GM12891 (cell line): Measurements from ENCODE around the gene FMOD.

Source experiments
- DNase-seq: peaks from one replicate; pipeline ENCODE4 v3.0.0; 2011; ENCODE audit warnings: low spot score; ENCODE audit not compliant: insufficient read length
- FAIRE-seq: peaks from 2 replicates; lab custom pipeline; 2011; peaks lifted over from hg19 to GRCh38; lab: Jason Lieb, UNC
- PAX5 ChIP-seq: IDR thresholded peaks from 2 replicates; pipeline ENCODE4 v1.6.1; 2011; ENCODE audit warnings: low read length, moderate library complexity, mild to moderate bottlenecking; ENCODE audit not compliant: insufficient read depth, severe bottlenecking
- POLR2A ChIP-seq: IDR thresholded peaks from 2 replicates; pipeline ENCODE4 v1.6.1; 2011; ENCODE audit warnings: low read depth, low read length, control low read depth
- POLR2AphosphoS5 ChIP-seq: IDR thresholded peaks from 2 replicates; pipeline ENCODE4 v1.6.1; 2011; ENCODE audit warnings: low read depth, low read length, control low read depth
- POU2F2 ChIP-seq: IDR thresholded peaks from 2 replicates; pipeline ENCODE4 v1.6.1; 2011; ENCODE audit warnings: low read depth, mild to moderate bottlenecking, control low read depth, low read length, moderate library complexity
- SPI1 ChIP-seq: IDR thresholded peaks from 2 replicates; pipeline ENCODE4 v1.6.1; 2011; ENCODE audit warnings: low read depth, low read length, control low read depth
- TAF1 ChIP-seq: IDR thresholded peaks from 2 replicates; pipeline ENCODE4 v1.6.1; 2011; ENCODE audit warnings: low read depth, low read length, control low read depth

Gene FMOD

DNA sequence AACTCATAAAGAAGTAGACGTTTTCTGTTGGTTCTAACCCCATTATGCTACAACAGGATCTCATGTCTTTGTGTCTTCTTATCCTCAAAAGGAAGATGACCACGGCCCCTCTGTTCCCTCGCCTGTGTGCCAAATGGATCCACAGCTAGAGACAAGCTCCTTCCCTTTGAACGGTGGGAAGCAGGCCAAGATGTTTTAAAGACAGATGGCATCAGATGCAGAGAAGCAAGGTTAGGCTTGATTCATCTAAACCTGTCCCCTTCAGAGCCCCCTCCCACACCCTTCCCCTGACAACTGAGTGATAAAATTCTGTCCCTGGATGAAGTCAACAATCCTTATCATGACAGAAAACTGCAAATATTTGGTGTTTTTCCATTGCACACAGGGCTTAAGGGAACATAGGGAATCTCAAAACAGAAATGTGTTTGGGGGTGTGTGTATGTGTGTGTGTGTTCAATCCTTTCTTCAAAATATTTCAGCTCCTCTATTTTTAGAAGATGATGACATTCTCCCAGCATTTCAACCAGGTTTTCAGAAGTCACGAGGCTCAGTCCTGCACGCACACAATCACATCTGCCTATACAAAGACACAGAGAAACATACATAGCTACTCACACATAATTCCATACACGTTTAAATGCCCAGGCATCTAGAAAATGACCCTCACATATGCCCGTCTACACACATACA lies 27.8 kb upstream of the FMOD start:
- DNase-seq (no peak), FAIRE-seq (no peak)
- no peak for TF ChIP-seq POLR2A
- no peak for TF ChIP-seq POU2F2
- TF ChIP-seq SPI1 = no peak
- no peak for TF ChIP-seq PAX5
- no peak for TF ChIP-seq TAF1
- TF ChIP-seq POLR2AphosphoS5 = no peak

DNA sequence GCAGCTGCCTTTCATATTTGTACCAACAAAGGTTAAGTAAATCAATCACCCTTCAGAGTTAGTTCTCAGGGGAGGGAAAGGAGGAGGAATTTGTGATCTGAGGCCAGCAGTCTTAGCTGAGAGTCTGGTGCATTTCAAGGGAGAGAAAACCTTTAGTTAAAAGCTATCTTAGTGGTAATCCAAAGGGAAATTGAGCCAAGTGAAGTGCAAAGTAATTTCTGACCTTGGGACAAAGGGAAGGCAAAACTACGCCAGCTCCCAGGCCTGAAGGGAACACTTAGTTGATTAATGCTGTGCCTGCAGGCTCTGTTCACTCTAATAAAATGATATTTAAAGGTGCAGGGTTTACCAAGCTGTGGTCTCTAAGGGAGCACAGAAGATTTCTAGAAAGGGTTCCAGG lies 23.1 kb upstream of the FMOD start:
- TF ChIP-seq TAF1 (no peak), POLR2AphosphoS5 (no peak), PAX5 (no peak), SPI1 (no peak), POU2F2 (no peak), POLR2A (no peak)
- FAIRE-seq (no peak), DNase-seq (no peak)

DNA sequence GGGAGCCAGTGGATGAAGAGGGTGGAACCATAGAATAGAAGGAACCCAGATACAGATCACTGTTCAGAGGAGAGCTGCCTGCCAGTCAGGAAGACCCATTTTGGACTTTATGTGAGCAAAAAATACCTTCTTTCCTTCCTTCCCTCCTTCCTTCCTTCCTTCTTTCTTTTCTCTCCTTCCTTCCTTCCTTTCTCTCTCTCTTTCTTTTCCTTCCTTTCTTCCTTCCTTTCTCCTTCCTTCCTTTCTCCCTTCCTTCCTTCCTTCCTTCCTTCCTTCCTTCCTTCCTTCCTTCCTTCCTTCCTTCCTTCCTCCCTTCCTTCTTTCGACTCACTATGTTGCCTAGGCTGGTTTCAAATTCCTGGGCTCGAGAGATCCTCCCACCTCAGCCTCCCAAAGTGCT lies 22.1 kb upstream of the FMOD start:
- DNase-seq (no peak), FAIRE-seq (no peak)
- TF ChIP-seq PAX5 (no peak), POU2F2 (no peak), TAF1 (no peak), SPI1 (no peak), POLR2AphosphoS5 (no peak), POLR2A (no peak)

DNA sequence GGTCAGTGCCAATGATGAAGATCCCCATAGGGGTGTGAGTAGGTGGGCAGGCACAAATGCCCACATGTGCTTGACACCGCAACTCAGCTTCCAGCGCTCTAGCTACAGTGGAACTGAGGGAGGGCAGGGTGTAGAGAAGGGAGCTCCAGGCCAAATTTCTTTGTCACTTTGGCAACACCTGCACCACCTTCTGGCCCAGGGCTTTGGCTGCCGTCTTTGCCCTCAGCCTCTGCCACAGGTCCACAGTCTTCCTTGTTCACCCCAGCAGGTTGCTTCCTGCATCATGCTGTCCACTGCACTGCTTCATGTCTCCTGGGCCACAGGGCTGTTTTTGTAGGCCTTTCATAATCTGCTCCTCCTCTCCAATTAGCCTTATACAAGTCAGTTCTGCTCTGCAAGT lies 20.4 kb upstream of the FMOD start:
- FAIRE-seq (no peak), DNase-seq (no peak)
- TF ChIP-seq POU2F2 (no peak), PAX5 (no peak), TAF1 (no peak), POLR2A (no peak), SPI1 (no peak), POLR2AphosphoS5 (no peak)

DNA sequence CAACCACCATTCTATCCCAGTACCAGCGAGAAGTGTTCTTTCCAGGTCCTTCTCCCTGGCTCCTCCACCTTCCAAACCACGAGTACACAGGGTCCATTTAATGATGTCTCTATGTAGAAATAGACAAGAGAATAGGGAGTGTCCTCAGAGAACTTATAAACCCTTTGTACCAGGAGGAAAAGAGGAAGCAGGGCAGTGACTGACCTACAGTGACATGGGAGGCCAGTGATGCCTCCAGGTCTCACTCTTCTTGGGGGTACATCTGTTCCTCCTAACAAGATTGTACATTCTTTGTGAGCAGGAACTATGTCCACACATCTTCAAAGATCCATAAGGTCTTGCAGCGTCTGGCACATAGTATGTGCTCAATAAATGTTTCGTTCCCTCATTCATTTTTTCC lies 18.7 kb upstream of the FMOD start:
- TF ChIP-seq POLR2AphosphoS5 = no peak
- TF ChIP-seq POLR2A = no peak
- TF ChIP-seq TAF1 = no peak
- TF ChIP-seq SPI1 = no peak
- DNase-seq (no peak), FAIRE-seq (no peak)

DNA sequence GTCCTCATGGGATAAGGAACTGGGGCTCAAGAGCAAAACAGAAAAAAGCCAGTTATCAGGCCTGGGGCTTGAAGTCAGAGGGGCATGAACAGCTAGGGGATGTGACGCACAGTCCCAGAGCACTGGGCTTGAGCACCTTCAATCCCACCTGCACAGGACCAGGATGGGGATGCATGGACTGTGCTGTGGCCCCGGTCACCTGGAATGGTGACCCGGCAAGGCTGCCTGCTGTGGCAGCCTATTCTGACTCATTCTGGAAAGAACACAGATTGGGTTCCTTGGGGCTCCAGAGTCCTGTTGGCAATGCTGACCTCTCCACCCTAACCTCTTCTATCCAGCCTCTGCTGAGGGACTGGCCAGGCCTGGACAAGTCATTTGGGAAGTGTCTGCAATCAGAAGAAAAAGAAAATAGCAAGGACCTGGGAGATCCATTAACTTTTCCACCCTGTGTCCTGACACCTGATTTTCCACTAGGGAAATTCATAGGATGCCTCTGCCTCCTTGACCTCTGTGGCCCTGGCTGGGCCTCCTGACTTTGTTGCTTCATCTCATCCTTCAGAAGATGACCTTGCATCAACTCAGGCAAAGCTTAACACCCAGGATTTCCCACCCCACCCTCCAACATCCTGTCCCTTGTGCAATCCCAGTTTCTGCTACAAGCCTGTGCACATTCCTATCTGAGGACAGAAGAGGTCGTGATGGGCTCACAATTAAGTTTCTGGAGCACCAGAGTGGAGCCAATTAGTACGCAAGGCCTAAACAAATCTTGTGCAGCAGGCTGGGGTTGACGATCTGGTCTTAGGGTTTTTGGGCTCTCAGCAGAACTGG lies 17.9 kb upstream of the FMOD start:
- no peak for DNase-seq
- no peak for TF ChIP-seq POLR2A
- no peak for TF ChIP-seq POLR2AphosphoS5

DNA sequence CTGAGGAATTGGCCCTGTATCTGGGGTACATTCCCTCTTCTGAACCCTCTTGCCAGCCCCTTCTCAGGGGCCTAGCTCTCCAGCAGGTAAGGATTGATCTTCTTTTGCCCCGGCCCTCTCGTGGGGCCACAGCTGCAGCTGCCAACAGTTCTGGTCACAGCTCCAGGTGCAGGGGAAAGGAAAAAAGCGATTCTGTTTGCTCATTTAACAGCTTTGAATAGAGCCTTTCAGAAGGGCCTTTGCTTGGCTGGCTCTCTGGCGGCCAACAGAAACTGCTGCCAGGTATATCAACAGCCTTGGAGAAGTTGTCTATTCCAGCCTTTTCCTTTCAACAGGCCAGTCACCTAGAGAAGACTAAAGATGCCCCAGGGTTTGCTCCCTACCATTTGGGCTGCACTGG lies 16.1 kb upstream of the FMOD start:
- FAIRE-seq = no peak
- no peak for TF ChIP-seq TAF1
- no peak for TF ChIP-seq POLR2AphosphoS5
- TF ChIP-seq SPI1 = no peak
- no peak for TF ChIP-seq PAX5
- TF ChIP-seq POU2F2 = no peak
- TF ChIP-seq POLR2A = no peak
- DNase-seq = no peak

More for the DNA sequence above, 17.9 kb upstream of the FMOD start:
- no peak for FAIRE-seq

DNA sequence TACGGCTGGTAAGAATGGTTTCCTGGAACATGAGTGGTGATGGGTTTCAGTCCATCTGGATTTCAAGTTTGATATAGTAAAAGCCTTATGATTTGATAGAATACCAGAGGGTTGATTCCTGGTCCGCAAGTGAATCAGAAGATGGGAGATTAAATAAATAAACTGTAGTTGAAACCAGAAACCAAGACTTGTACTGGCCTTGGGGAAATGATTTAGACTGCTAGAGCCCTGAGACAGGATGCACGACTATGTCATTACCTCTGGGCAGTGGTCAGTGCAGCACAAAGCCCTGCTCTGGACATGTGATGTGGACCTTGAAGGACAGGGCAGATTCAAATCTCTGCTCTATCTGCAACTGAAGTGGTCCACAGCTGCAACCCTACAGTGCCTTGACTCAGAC lies 15.6 kb upstream of the FMOD start:
- no peak for TF ChIP-seq PAX5
- TF ChIP-seq POLR2AphosphoS5 = no peak
- no peak for TF ChIP-seq POU2F2
- no peak for TF ChIP-seq TAF1
- FAIRE-seq = no peak
- no peak for DNase-seq

DNA sequence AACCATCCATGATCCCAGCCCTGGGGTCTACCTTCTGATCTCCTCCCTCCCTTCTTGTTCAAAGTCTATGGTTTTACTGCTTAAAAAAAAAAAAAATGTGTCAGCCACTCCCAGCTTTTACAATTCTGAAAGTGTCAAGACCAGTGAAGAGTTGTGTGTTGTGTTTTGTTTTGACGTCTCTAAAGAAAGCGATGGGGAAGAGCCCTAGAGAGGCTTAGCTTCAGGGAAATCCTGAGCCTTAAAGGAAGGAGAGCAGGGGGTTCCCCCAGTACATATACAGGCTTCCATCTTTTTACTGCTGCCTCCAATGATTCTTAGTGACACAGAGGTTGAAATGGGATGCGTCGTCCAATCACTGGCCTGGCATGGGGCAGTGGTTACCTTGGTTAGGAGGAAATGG lies 13.9 kb upstream of the FMOD start:
- FAIRE-seq (no peak), DNase-seq (no peak)
- TF ChIP-seq TAF1 (no peak), POU2F2 (no peak)

DNA sequence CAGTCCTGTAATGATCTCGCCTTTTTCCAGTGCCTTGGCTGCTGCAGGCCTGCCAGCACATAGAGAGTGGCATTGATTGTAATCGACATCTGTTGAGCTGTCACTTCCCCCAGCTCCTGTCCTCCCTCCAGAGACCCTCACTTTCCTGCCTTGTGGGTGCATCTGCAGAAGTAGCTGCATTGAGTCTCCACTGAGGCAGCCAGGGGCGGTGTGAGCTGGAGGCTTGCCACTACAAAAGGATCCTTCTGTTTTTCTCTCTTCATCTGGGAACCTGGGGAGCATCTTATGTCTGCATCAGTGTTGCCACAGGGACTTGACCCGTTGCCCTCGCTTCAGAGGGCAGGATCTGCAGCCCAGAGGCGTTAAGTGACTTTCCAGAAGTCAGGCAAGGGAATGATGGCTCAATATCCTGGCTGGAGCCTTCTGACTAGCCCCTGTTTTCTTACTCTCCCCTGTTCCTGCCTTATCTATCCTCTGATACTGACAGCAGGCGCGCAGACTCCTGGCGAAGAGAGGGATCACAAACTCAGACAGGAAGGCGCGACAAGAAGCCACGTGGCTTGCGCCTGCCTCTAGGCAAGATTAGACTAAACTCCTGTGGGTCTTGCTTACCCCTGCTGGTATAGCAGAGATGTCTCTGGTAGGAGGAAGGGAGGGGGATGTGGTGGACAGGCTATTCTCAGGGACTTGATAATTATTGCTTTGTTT lies 13.3 kb upstream of the FMOD start:
- no peak for TF ChIP-seq POU2F2
- TF ChIP-seq POLR2A = no peak
- TF ChIP-seq POLR2AphosphoS5 = no peak
- TF ChIP-seq SPI1 = no peak
- no peak for FAIRE-seq
- no peak for DNase-seq
